ENCODE results near the gene CACNB4. TPM values are rescaled to one million over a fixed set of nuclear protein-coding genes. Genes with fewer than 3 reads are reported as not detected.

CACNB4 gene
- total RNA-seq, 2 donors from 2014 or later, result 15.4 to 40.6 TPM

DNA sequence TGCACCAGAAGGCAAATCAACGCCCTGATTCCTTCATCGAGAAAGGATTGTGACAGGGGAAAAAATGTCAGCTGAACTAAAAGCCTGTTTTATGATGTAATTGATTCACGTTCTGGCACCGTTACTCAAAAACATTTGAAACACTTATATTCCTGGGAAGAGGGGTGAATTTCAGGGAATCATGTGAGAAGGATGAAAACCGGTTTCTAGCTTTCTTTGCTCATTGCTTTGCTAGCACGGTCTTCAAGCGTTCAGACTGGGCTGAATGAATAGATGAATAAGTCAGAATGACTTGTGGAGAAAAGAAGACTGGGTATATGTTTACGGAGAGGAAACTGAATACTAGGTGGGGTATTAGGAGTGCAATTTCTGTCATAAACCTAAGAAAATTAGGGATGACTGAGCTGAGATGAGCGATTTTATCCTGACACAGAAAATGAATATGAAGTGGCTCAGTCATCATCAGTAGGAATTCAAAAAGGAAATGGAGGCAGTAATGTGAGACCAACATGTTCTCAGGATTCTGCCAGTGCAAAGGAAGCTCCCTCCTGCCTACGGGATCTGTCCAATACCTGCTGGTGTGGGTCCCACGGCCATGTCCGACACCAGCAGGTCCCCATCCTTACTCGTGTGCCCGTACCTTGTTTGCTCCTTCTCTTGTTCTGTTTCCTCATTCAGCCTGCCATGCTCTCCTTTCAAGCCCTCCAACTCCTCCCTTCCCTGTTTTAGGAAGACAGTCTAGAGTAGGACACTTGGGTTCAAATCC is 146.0 kb downstream of the CACNB4 start:
- intact Hi-C loops (cut with DNase I), result no loop called here
- Histone ChIP-seq H3K27me3 (replicated peaks; ENCODE audit: insufficient read depth) (no peaks in the 10 kb centered on the region), H3K4me3 (no peak overlapping the region), H3K27ac (no peak overlapping the region), H3K36me3 (no peaks in the 10 kb centered on the region), H3K9me3 (no peaks in the 10 kb centered on the region), H3K4me1 (replicated peaks) (no peaks in the 10 kb centered on the region)
- TF ChIP-seq POLR2A (IDR thresholded peaks at IDR 0.05), result no peak
- TF ChIP-seq POLR2AphosphoS5 (IDR thresholded peaks at IDR 0.05), result no peak
- TF ChIP-seq, protein P1, sequence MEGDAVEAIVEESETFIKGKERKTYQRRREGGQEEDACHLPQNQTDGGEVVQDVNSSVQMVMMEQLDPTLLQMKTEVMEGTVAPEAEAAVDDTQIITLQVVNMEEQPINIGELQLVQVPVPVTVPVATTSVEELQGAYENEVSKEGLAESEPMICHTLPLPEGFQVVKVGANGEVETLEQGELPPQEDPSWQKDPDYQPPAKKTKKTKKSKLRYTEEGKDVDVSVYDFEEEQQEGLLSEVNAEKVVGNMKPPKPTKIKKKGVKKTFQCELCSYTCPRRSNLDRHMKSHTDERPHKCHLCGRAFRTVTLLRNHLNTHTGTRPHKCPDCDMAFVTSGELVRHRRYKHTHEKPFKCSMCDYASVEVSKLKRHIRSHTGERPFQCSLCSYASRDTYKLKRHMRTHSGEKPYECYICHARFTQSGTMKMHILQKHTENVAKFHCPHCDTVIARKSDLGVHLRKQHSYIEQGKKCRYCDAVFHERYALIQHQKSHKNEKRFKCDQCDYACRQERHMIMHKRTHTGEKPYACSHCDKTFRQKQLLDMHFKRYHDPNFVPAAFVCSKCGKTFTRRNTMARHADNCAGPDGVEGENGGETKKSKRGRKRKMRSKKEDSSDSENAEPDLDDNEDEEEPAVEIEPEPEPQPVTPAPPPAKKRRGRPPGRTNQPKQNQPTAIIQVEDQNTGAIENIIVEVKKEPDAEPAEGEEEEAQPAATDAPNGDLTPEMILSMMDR (IDR thresholded peaks at IDR 0.05), result no peak
- no peak for DNase-seq (ENCODE audit: low spot score)
- WGBS, result 88% methylated on average over 14 of the region's 14 CpGs

DNA sequence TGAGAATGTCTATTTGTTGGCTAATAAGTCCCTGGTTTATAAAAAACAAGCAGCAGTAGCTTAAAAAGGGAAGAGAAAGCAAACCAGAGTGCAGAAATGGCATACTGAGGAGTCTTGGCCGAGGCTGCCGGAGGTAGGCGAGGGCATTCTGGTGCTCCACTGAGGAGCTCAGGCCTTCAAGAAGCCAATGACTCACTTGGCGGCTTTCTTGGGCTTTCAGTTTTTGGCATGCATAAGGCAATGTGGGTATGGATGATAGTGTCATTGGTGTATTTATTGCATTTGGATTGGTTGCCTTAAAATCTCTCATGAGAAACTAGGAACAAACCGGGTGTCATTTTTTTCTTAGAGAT is 151.1 kb downstream of the CACNB4 start:
- no peaks in the 10 kb centered on the region for H3K9me3 ChIP-seq
- intact Hi-C loops (cut with DNase I), result no loop called here
- peak overlapping the region; percentile 10 for H3K4me3 ChIP-seq
- H3K27ac ChIP-seq, result peak overlapping the region in 1 of 2 donors; percentile 17
- H3K36me3 ChIP-seq, result no peaks in the 10 kb centered on the region
- H3K27me3 ChIP-seq (replicated peaks; ENCODE audit: insufficient read depth), result no peaks in the 10 kb centered on the region
- peak; percentile 46 for DNase-seq (ENCODE audit: low spot score)
- H3K4me1 ChIP-seq (replicated peaks), result no peaks in the 10 kb centered on the region
- TF ChIP-seq, protein P1 (IDR thresholded peaks at IDR 0.05), result no peak
- no peak for TF ChIP-seq POLR2AphosphoS5 (IDR thresholded peaks at IDR 0.05)
- no peak for TF ChIP-seq POLR2A (IDR thresholded peaks at IDR 0.05)
- 18% methylated on average over 5 of the region's 5 CpGs for WGBS

DNA sequence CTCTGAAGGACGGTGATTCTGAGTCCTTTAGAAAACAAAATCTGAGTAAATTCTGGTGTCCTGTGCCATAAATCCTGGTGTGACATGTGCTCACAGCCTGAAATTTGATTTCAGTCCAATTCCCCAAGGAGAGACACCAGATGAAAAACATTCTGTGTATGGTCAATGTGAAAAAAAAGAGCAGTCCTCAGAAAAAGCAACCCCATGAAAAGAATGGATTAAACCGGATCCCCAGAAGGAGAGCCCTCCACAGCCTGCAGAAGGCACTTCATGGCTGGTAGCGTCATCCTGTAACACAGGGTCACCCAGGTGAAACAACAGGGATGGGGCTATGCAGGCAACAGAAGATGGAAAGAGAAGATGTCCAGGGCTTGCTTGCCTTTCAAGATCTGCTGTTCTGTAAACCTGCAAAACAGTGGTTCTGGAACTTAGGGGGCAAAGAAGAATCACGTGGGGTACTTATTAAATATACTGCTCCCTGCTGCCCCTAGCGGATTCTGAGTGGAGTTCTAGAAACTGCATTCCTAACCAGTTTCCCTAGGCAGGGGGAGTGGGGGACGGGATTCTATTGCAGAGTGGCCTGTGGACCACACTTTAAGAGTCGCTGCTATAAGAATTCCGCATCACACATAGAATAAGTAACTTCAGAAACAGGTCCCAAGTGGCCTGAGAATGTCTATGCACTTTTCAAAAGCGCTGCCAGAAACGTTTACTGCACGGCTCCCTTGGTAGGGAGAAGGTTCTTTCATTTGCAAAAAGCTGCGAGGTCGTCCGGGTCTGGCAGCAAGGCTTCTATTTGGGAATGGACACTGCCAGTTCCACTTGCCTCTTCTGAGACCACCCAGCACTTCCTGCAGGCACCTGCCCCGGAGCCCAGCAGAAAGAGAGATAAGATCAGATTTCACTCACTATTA is 151.7 kb downstream of the CACNB4 start:
- 19% methylated on average over 15 of the region's 15 CpGs for WGBS
- no peaks in the 10 kb centered on the region for H3K27me3 ChIP-seq (replicated peaks; ENCODE audit: insufficient read depth)
- peak; percentile 12 for DNase-seq (ENCODE audit: low spot score)
- no peaks in the 10 kb centered on the region for H3K4me1 ChIP-seq (replicated peaks)
- intact Hi-C loops (cut with DNase I), result no loop called here
- H3K36me3 ChIP-seq, result no peaks in the 10 kb centered on the region
- no peaks in the 10 kb centered on the region for H3K9me3 ChIP-seq
- H3K4me3 ChIP-seq, result peak overlapping the region; percentile 10
- peak overlapping the region in 1 of 2 donors; percentile 17 for H3K27ac ChIP-seq
- TF ChIP-seq POLR2A (IDR thresholded peaks at IDR 0.05) (no peak), POLR2AphosphoS5 (IDR thresholded peaks at IDR 0.05) (no peak)
- TF ChIP-seq, protein P1 (IDR thresholded peaks at IDR 0.05), result peak in 3 of 4 experiments; percentile 37 to 57 (median 55)

DNA sequence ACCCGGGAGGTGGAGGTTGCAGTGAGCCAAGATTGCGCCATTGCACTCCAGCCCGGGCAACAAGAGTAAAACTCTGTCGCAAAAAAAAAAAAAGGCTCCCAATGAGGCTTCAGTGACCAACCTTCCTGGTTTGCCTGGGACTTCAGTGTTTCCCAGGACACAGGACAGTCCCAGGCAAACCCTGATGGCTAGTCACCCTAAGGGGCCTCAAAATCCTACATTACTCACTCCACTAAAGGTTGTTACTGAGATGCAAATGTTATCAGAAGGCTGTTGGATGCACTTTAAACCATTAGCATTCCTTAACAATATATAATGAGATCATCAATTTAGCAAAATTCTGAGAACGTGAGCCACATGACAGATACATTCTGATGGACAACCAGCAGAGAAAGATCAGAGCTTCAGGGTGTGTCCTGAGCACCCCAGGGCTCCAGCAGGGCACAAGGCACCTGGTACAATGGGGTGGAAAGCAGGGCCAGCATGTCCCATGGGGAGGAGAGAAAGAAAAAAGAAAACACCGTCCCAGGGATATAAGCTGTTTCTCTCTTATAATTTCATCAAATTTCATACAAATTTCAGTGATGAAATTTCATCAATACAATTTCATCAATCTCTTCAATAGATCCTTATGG is 152.5 kb downstream of the CACNB4 start:
- TF ChIP-seq, protein P1 (IDR thresholded peaks at IDR 0.05), result no peak
- TF ChIP-seq POLR2AphosphoS5 (IDR thresholded peaks at IDR 0.05), result no peak
- no peak for TF ChIP-seq POLR2A (IDR thresholded peaks at IDR 0.05)
- intact Hi-C loops (cut with DNase I), result no loop called here
- no peaks in the 10 kb centered on the region for H3K9me3 ChIP-seq
- H3K36me3 ChIP-seq, result no peaks in the 10 kb centered on the region
- H3K27ac ChIP-seq, result no peak overlapping the region
- H3K4me3 ChIP-seq, result no peak overlapping the region
- WGBS, result 75% methylated on average over 6 of the region's 6 CpGs
- no peak for DNase-seq (ENCODE audit: low spot score)
- no peaks in the 10 kb centered on the region for H3K4me1 ChIP-seq (replicated peaks)
- H3K27me3 ChIP-seq (replicated peaks; ENCODE audit: insufficient read depth), result no peaks in the 10 kb centered on the region

All from prostate gland (tissue), 2 donors.